ENCODE measurements around the gene MOV10L1. TPM values are rescaled to one million over a fixed set of nuclear protein-coding genes. Genes with fewer than 3 reads are reported as not detected.

MOV10L1 gene
- total RNA-seq, 1 experiment from 2014 or later, result not detected

GRCh38 chr22:50171965-50172421, 82.2 kb downstream of the MOV10L1 start:
- Histone ChIP-seq H3K36me3 (no peaks in the 10 kb centered on the region), H3K9me3 (replicated peaks) (no peaks in the 10 kb centered on the region), H3K27me3 (peaks cover 57% of the 10 kb centered on the region), H3K4me1 (no peaks in the 10 kb centered on the region), H3K4me3 (no peak overlapping the region), H3K27ac (no peak overlapping the region)
- no peak for DNase-seq

GRCh38 chr22:50173311-50173982, 83.6 kb downstream of the MOV10L1 start:
- Histone ChIP-seq H3K4me1 (no peaks in the 10 kb centered on the region), H3K27ac (no peak overlapping the region), H3K9me3 (replicated peaks) (no peaks in the 10 kb centered on the region), H3K36me3 (no peaks in the 10 kb centered on the region), H3K4me3 (no peak overlapping the region), H3K27me3 (peaks cover 51% of the 10 kb centered on the region)
- no peak for DNase-seq

GRCh38 chr22:50173983-50174355, 84.2 kb downstream of the MOV10L1 start:
- Histone ChIP-seq H3K4me1 (no peaks in the 10 kb centered on the region), H3K4me3 (no peak overlapping the region), H3K27ac (no peak overlapping the region), H3K27me3 (peaks cover 49% of the 10 kb centered on the region), H3K9me3 (replicated peaks) (no peaks in the 10 kb centered on the region), H3K36me3 (no peaks in the 10 kb centered on the region)
- no peak for DNase-seq

GRCh38 chr22:50174382-50175190, 84.8 kb downstream of the MOV10L1 start:
- DNase-seq, result no peak
- no peaks in the 10 kb centered on the region for H3K4me1 ChIP-seq
- H3K27me3 ChIP-seq, result peaks cover 44% of the 10 kb centered on the region
- H3K36me3 ChIP-seq, result no peaks in the 10 kb centered on the region
- no peaks in the 10 kb centered on the region for H3K9me3 ChIP-seq (replicated peaks)
- no peak overlapping the region for H3K4me3 ChIP-seq
- no peak overlapping the region for H3K27ac ChIP-seq

GRCh38 chr22:50175191-50175461, 85.3 kb downstream of the MOV10L1 start:
- DNase-seq, result no peak
- no peaks in the 10 kb centered on the region for H3K4me1 ChIP-seq
- no peak overlapping the region for H3K27ac ChIP-seq
- H3K36me3 ChIP-seq, result no peaks in the 10 kb centered on the region
- H3K27me3 ChIP-seq, result peaks cover 44% of the 10 kb centered on the region
- H3K4me3 ChIP-seq, result no peak overlapping the region
- no peaks in the 10 kb centered on the region for H3K9me3 ChIP-seq (replicated peaks)

- Histone ChIP-seq H3K27me3 (peaks cover 42% of the 10 kb centered on the region), H3K4me3 (no peak overlapping the region), H3K27ac (no peak overlapping the region), H3K4me1 (no peaks in the 10 kb centered on the region), H3K9me3 (replicated peaks) (no peaks in the 10 kb centered on the region), H3K36me3 (no peaks in the 10 kb centered on the region)
- no peak for DNase-seq
Measured at GRCh38 chr22:50175921-50176849, 86.4 kb downstream of the MOV10L1 start.

- DNase-seq, result no peak
- no peak overlapping the region for H3K4me3 ChIP-seq
- H3K9me3 ChIP-seq (replicated peaks), result no peaks in the 10 kb centered on the region
- no peaks in the 10 kb centered on the region for H3K4me1 ChIP-seq
- H3K36me3 ChIP-seq, result no peaks in the 10 kb centered on the region
- H3K27ac ChIP-seq, result no peak overlapping the region
- peaks cover 33% of the 10 kb centered on the region for H3K27me3 ChIP-seq
Measured at GRCh38 chr22:50176850-50177536, 87.2 kb downstream of the MOV10L1 start.

- peaks cover 27% of the 10 kb centered on the region for H3K27me3 ChIP-seq
- no peak overlapping the region for H3K4me3 ChIP-seq
- H3K9me3 ChIP-seq (replicated peaks), result no peaks in the 10 kb centered on the region
- no peaks in the 10 kb centered on the region for H3K4me1 ChIP-seq
- no peak for DNase-seq
- H3K36me3 ChIP-seq, result no peaks in the 10 kb centered on the region
- no peak overlapping the region for H3K27ac ChIP-seq
Measured at GRCh38 chr22:50177537-50178470, 88.0 kb downstream of the MOV10L1 start.

- H3K27me3 ChIP-seq, result peaks cover 22% of the 10 kb centered on the region
- H3K4me3 ChIP-seq, result no peak overlapping the region
- H3K9me3 ChIP-seq (replicated peaks), result no peaks in the 10 kb centered on the region
- H3K36me3 ChIP-seq, result no peaks in the 10 kb centered on the region
- no peak for DNase-seq
- H3K27ac ChIP-seq, result no peak overlapping the region
- no peaks in the 10 kb centered on the region for H3K4me1 ChIP-seq
Measured at GRCh38 chr22:50178471-50178864, 88.7 kb downstream of the MOV10L1 start.

- no peaks in the 10 kb centered on the region for H3K4me1 ChIP-seq
- DNase-seq, result no peak
Measured at GRCh38 chr22:50178871-50179869, 89.4 kb downstream of the MOV10L1 start.

GRCh38 chr22:50179937-50180726, 90.3 kb downstream of the MOV10L1 start:
- no peak overlapping the region for H3K27ac ChIP-seq
- peaks cover 5% of the 10 kb centered on the region for H3K27me3 ChIP-seq
- no peaks in the 10 kb centered on the region for H3K36me3 ChIP-seq
- no peaks in the 10 kb centered on the region for H3K9me3 ChIP-seq (replicated peaks)
- no peak for DNase-seq
- H3K4me1 ChIP-seq, result 0 out of 2 replicates have a peak, but pooled peaks cover 2% of the 10 kb centered on the region
- no peak overlapping the region for H3K4me3 ChIP-seq

More at GRCh38 chr22:50178871-50179869, 89.4 kb downstream of the MOV10L1 start:
- Histone ChIP-seq H3K27me3 (peaks cover 15% of the 10 kb centered on the region), H3K4me3 (no peak overlapping the region), H3K36me3 (no peaks in the 10 kb centered on the region), H3K9me3 (replicated peaks) (no peaks in the 10 kb centered on the region), H3K27ac (no peak overlapping the region)
